Spleen (tissue), 7 donors: ENCODE measurements around the gene CDH13.

Experiments
- POLR2AphosphoS5 ChIP-seq, 3 donors: sonication (generic); formaldehyde crosslinking; IDR thresholded peaks; one replicate each; pipeline ENCODE4 v1.5.1; 2017; ENCODE audit warnings: antibody characterized with exemption in 3 of 3
- TF ChIP-seq, protein P1 (sequence below), 11 experiments: fragments of 200-600 bp in 7 of 11; fragments of 450-650 bp in 4 of 11; sonication (generic) in 4 of 11; IDR thresholded peaks in 8 of 11; conservative IDR thresholded peaks in 3 of 11; 1 replicate in 7 of 11; 2 replicates in 4 of 11; pipeline versions ENCODE4 v1.4.0 to v1.8.0; 2016 to 2021; ENCODE audit warnings: antibody characterized with exemption in 11 of 11, inconsistent platforms in 4 of 11, mild to moderate bottlenecking in 1 of 11
- donor health status: DM: no; HTN: no; CAD: no; lungs with moderate emphysema.
- donor health status: DM: no; HTN: no; CAD: no.
- donor health status: DM: no; HTN: no; CAD: no.

GRCh38 chr16:83715217-83715920 lies 1088.6 kb downstream of the CDH13 start:
- TF ChIP-seq, protein P1, sequence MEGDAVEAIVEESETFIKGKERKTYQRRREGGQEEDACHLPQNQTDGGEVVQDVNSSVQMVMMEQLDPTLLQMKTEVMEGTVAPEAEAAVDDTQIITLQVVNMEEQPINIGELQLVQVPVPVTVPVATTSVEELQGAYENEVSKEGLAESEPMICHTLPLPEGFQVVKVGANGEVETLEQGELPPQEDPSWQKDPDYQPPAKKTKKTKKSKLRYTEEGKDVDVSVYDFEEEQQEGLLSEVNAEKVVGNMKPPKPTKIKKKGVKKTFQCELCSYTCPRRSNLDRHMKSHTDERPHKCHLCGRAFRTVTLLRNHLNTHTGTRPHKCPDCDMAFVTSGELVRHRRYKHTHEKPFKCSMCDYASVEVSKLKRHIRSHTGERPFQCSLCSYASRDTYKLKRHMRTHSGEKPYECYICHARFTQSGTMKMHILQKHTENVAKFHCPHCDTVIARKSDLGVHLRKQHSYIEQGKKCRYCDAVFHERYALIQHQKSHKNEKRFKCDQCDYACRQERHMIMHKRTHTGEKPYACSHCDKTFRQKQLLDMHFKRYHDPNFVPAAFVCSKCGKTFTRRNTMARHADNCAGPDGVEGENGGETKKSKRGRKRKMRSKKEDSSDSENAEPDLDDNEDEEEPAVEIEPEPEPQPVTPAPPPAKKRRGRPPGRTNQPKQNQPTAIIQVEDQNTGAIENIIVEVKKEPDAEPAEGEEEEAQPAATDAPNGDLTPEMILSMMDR (IDR thresholded peaks at IDR 0.05 in 8 of 11, conservative IDR thresholded peaks at IDR 0.05 in 3 of 11): no peak
- no peak for TF ChIP-seq POLR2AphosphoS5 (IDR thresholded peaks at IDR 0.05)
